ENCODE measurements around the gene WBP2. TPM values are rescaled to one million over a fixed set of nuclear protein-coding genes. Genes with fewer than 3 reads are reported as not detected.

Gene WBP2
- total RNA-seq, 4 donors from 2014 or later, result 63.5 to 79.7 (median 71.0) TPM

- Histone ChIP-seq H3K9me3 (no peaks in the 10 kb centered on the region), H3K27me3 (no peaks in the 10 kb centered on the region), H3K4me1 (peaks cover 0 to 52% (median 24%) of the 10 kb centered on the region in 4 donors), H3K4me3 (no peak overlapping the region), H3K27ac (peak overlapping the region in 1 of 4 donors; percentile 91), H3K36me3 (peaks cover 0 to 52% (median 5%) of the 10 kb centered on the region in 3 donors)
- DNase-seq (ENCODE audit: low spot score in 2 of 2), result no peak
- TF ChIP-seq POLR2A (IDR thresholded peaks at IDR 0.05), result no peak
- TF ChIP-seq EP300 (IDR thresholded peaks at IDR 0.05), result no peak
- no peak for TF ChIP-seq CTCF (IDR thresholded peaks at IDR 0.05)
- WGBS, 2 donors, result 87 to 89% methylated on average over 14 to 18 of the region's 18 CpGs
These were observed 38.3 kb upstream of the WBP2 start for GRCh38 chr17:75893305-75894048.

- DNase-seq (ENCODE audit: low spot score in 2 of 2), result no peak
- Histone ChIP-seq H3K36me3 (peaks cover 0 to 51% (median 4%) of the 10 kb centered on the region in 3 donors), H3K4me1 (peaks cover 0 to 51% (median 24%) of the 10 kb centered on the region in 4 donors)
These were observed 37.6 kb upstream of the WBP2 start for GRCh38 chr17:75892556-75893224.

GRCh38 chr17:75891605-75892555 lies 36.7 kb upstream of the WBP2 start:
- H3K9me3 ChIP-seq, result no peaks in the 10 kb centered on the region
- H3K4me1 ChIP-seq, result peaks cover 0 to 43% (median 21%) of the 10 kb centered on the region in 4 donors
- no peaks in the 10 kb centered on the region for H3K27me3 ChIP-seq
- 73 to 75% methylated on average over 20 to 30 of the region's 32 CpGs for WGBS, 2 donors
- H3K27ac ChIP-seq, result peak overlapping the region in 1 of 4 donors; percentile 41
- no peak for TF ChIP-seq EP300 (IDR thresholded peaks at IDR 0.05)
- TF ChIP-seq CTCF (IDR thresholded peaks at IDR 0.05), result no peak
- no peak for TF ChIP-seq POLR2A (IDR thresholded peaks at IDR 0.05)
- DNase-seq (ENCODE audit: low spot score in 2 of 2), result no peak
- H3K4me3 ChIP-seq, result no peak overlapping the region
- H3K36me3 ChIP-seq, result peaks cover 0 to 55% (median 4%) of the 10 kb centered on the region in 3 donors

More at GRCh38 chr17:75892556-75893224, 37.6 kb upstream of the WBP2 start:
- TF ChIP-seq POLR2A (IDR thresholded peaks at IDR 0.05) (no peak), CTCF (IDR thresholded peaks at IDR 0.05) (no peak), EP300 (IDR thresholded peaks at IDR 0.05) (no peak)
- Histone ChIP-seq H3K27me3 (no peaks in the 10 kb centered on the region), H3K4me3 (no peak overlapping the region), H3K27ac (peak overlapping the region in 1 of 4 donors; percentile 41), H3K9me3 (no peaks in the 10 kb centered on the region)
- WGBS, 2 donors, result 83 to 90% methylated on average over 11 to 12 of the region's 16 CpGs

GRCh38 chr17:75891022-75891604 lies 36.0 kb upstream of the WBP2 start:
- DNase-seq (ENCODE audit: low spot score in 2 of 2), result no peak
- 90 to 93% methylated on average over 23 to 31 of the region's 31 CpGs for WGBS, 2 donors
- no peaks in the 10 kb centered on the region for H3K9me3 ChIP-seq
- H3K4me1 ChIP-seq, result peaks cover 0 to 42% (median 21%) of the 10 kb centered on the region in 4 donors
- TF ChIP-seq EP300 (IDR thresholded peaks at IDR 0.05), result no peak
- no peak for TF ChIP-seq POLR2A (IDR thresholded peaks at IDR 0.05)
- TF ChIP-seq CTCF (IDR thresholded peaks at IDR 0.05), result no peak
- peak overlapping the region in 1 of 4 donors; percentile 41 for H3K27ac ChIP-seq
- H3K4me3 ChIP-seq, result no peak overlapping the region
- peaks cover 0 to 55% (median 4%) of the 10 kb centered on the region in 3 donors for H3K36me3 ChIP-seq
- H3K27me3 ChIP-seq, result no peaks in the 10 kb centered on the region
